HCT116 (cell line): ENCODE data around the gene SORL1.

ENCODE experiments used
- CEBPB ChIP-seq: IDR thresholded peaks from 2 replicates; pipeline ENCODE4 v1.6.1; 2012; ENCODE audit warnings: low read depth
- CTCF ChIP-seq, 3 experiments: fragments of 200-600 bp in 1 of 3; sonication (generic) in 1 of 3; IDR thresholded peaks in 2 of 3; conservative IDR thresholded peaks in 1 of 3; 2 replicates each; pipeline ENCODE4 v1.5.1; 2012 to 2017; ENCODE audit warnings: low read depth in 2 of 3, low read length in 2 of 3, antibody characterized with exemption in 1 of 3, borderline replicate concordance in 1 of 3, control low read depth in 1 of 3, mild to moderate bottlenecking in 1 of 3, mixed read lengths in 1 of 3, mixed run types in 1 of 3, moderate library complexity in 1 of 3; ENCODE audit not compliant: insufficient read depth in 1 of 3
- EGR1 ChIP-seq: IDR thresholded peaks from 2 replicates; pipeline ENCODE4 v1.6.1; 2012; ENCODE audit warnings: low read depth
- EZH2phosphoT487 ChIP-seq: fragments of 200-600 bp; IDR thresholded peaks from 2 replicates; pipeline ENCODE4 v1.6.1; 2018; ENCODE audit warnings: antibody characterized with exemption, borderline replicate concordance
- POLR2A ChIP-seq: IDR thresholded peaks from 2 replicates; pipeline ENCODE4 v1.7.0; 2011; ENCODE audit warnings: borderline replicate concordance; ENCODE audit not compliant: insufficient read depth, insufficient read length; ENCODE audit errors: extremely low read depth
- POLR2AphosphoS5 ChIP-seq: IDR thresholded peaks from 2 replicates; pipeline ENCODE4 v1.6.1; 2011; ENCODE audit warnings: mild to moderate bottlenecking, low read depth, low read length, moderate library complexity
- SP1 ChIP-seq: IDR thresholded peaks from 2 replicates; pipeline ENCODE4 v1.6.1; 2012; ENCODE audit warnings: low read depth
- YY1 ChIP-seq: IDR thresholded peaks from 2 replicates; pipeline ENCODE4 v1.6.1; 2011; ENCODE audit warnings: low read length, low read depth, moderate library complexity, mild to moderate bottlenecking; ENCODE audit not compliant: insufficient replicate concordance; ENCODE audit errors: extremely low read depth

GRCh38 chr11:121422675-121423074 is 29.4 kb upstream of the SORL1 start:
- TF ChIP-seq POLR2A = no peak
- no peak for TF ChIP-seq EZH2phosphoT487
- no peak for TF ChIP-seq CTCF (IDR thresholded peaks at IDR 0.05 in 2 of 3, conservative IDR thresholded peaks at IDR 0.05 in 1 of 3; ENCODE audit: borderline replicate concordance in 1 of 3, insufficient read depth in 1 of 3, low read depth in 2 of 3, low read length in 2 of 3)
- no peak for TF ChIP-seq SP1
- no peak for TF ChIP-seq EGR1
- no peak for TF ChIP-seq POLR2AphosphoS5
- TF ChIP-seq YY1 = no peak
- no peak for TF ChIP-seq CEBPB
